OCI-LY7 (cell line): ENCODE results near the gene ATXN7L2. TPM values are rescaled to one million over a fixed set of nuclear protein-coding genes. Genes with fewer than 3 reads are reported as not detected.

Source experiments
- BruUV-seq: library from RNA; stranded (reverse); fragments of 400-500 nt; replicated peaks from 2 replicates; lab custom pipeline; 2021; lab: Mats Ljungman, UMichigan
- CTCF ChIA-PET: fragments of 300-600 bp; sonication (Branson Sonifier 250); formaldehyde crosslinking; loops from one replicate; lab custom pipeline; 2022; ENCODE audit warnings: antibody characterized with exemption; ENCODE audit not compliant: unreplicated experiment; lab: Charles Lee
- POLR2A ChIA-PET: fragments of 300-600 bp; sonication (Branson Sonifier 250); formaldehyde crosslinking; loops from one replicate; lab custom pipeline; 2022; ENCODE audit warnings: antibody characterized with exemption; lab: Charles Lee
- DNase-seq: peaks from one replicate; pipeline ENCODE4 v3.0.0-alpha.2; 2015; ENCODE audit warnings: low spot score
- H2AFZ ChIP-seq: fragments of 200-600 bp; sonication (generic), shearing (Covaris generic); 2 replicates; pipeline ENCODE4 v1.6.1; 2014; ENCODE audit warnings: mild to moderate bottlenecking, antibody characterized with exemption, low read length, moderate library complexity
- H3K27ac ChIP-seq: fragments of 200-600 bp; sonication (generic); 2 replicates; pipeline ENCODE4 v1.5.1; 2014; ENCODE audit warnings: mixed run types, low read depth, mild to moderate bottlenecking, moderate library complexity, low read length, inconsistent platforms; ENCODE audit not compliant: poor library complexity, severe bottlenecking
- H3K36me3 ChIP-seq: fragments of 200-600 bp; sonication (generic); 2 replicates; pipeline ENCODE4 v1.6.1; 2014; ENCODE audit warnings: mild to moderate bottlenecking, antibody characterized with exemption, low read length, moderate library complexity, mixed read lengths; ENCODE audit not compliant: insufficient read depth
- H3K4me1 ChIP-seq: fragments of 200-600 bp; sonication (generic); 2 replicates; pipeline ENCODE4 v1.5.1; 2014; ENCODE audit warnings: mild to moderate bottlenecking, low read length; ENCODE audit not compliant: insufficient read depth, poor library complexity, severe bottlenecking
- H3K4me2 ChIP-seq: fragments of 200-600 bp; sonication (generic); 2 replicates; pipeline ENCODE4 v1.6.1; 2014; ENCODE audit warnings: mild to moderate bottlenecking, low read length
- H3K4me3 ChIP-seq: fragments of 200-600 bp; sonication (generic); 2 replicates; pipeline ENCODE4 v1.5.1; 2014; ENCODE audit warnings: mild to moderate bottlenecking, low read depth, low read length; ENCODE audit not compliant: poor library complexity, severe bottlenecking
- H3K79me2 ChIP-seq: fragments of 200-600 bp; sonication (generic); 2 replicates; pipeline ENCODE4 v1.6.1; 2016; ENCODE audit warnings: low read depth, mild to moderate bottlenecking, low read length, moderate library complexity, mixed read lengths; ENCODE audit not compliant: insufficient read depth
- H3K9me2 ChIP-seq: fragments of 200-600 bp; sonication (generic); 2 replicates; pipeline ENCODE4 v1.6.1; 2016; ENCODE audit warnings: mild to moderate bottlenecking, low read length, mixed read lengths; ENCODE audit not compliant: insufficient read depth
- H3K9me3 ChIP-seq: fragments of 200-600 bp; sonication (generic); 2 replicates; pipeline ENCODE4 v1.6.1; 2014; ENCODE audit warnings: mild to moderate bottlenecking, mixed run types, low read length, mixed read lengths
- H4K20me1 ChIP-seq: fragments of 200-600 bp; sonication (generic); 2 replicates; pipeline ENCODE4 v1.6.1; 2014; ENCODE audit warnings: mild to moderate bottlenecking, antibody characterized with exemption, low read length, moderate library complexity, mixed read lengths; ENCODE audit not compliant: insufficient read depth
- EZH2phosphoT487 ChIP-seq: fragments of 200-600 bp; sonication (generic); IDR thresholded peaks from 2 replicates; pipeline ENCODE4 v1.6.1; 2018; ENCODE audit warnings: low read depth, borderline replicate concordance, mild to moderate bottlenecking, mixed run types, antibody characterized with exemption, low read length, moderate library complexity, mixed read lengths
- intact Hi-C: fragments of 100-400 bp; cut with micrococcal nuclease; formaldehyde crosslinking; loops from one replicate; pipeline ENCODE4 v1.10.0; 2022; ENCODE audit not compliant: unreplicated experiment
- total RNA-seq, 2 experiments: library from RNA; depleted of rRNA in 1 of 2; stranded (reverse); fragments of >200 nt in 1 of 2; shearing (Covaris generic) in 1 of 2; gene quantifications; 2 replicates each; pipeline ENCODE4 v1.2.3, GENCODE V29; 2014 to 2022
- TF ChIP-seq, protein P1 (sequence below): fragments of 200-600 bp; sonication (generic); conservative IDR thresholded peaks from 2 replicates; pipeline ENCODE4 v1.5.1; 2014; ENCODE audit warnings: mild to moderate bottlenecking, antibody characterized with exemption, low read length, moderate library complexity, mixed read lengths

Gene ATXN7L2
- total RNA-seq, 2 experiments from 2014 or later = 6.5 to 8.2 TPM

- H2AFZ ChIP-seq = no peak overlapping the region
- no TSS peak for BruUV-seq
- intact Hi-C loops = loop anchor here (1.0 to 5.0 kb wide), 2 partner anchors 41 to 131 kb away; no protein-coding TSS in a partner anchor
- peaks cover 18% of the 10 kb centered on the region; the same call in 1 of the 2 replicates for H3K36me3 ChIP-seq
- no peak overlapping the region for H3K4me3 ChIP-seq
- no peaks in the 10 kb centered on the region for H3K9me2 ChIP-seq
- no peaks in the 10 kb centered on the region for H4K20me1 ChIP-seq
- no peaks in the 10 kb centered on the region for H3K9me3 ChIP-seq
- H3K4me1 ChIP-seq = peaks cover 14% of the 10 kb centered on the region
- ChIA-PET CTCF (interaction anchor here (0.8 to 1.8 kb wide), 4 partner anchors 18 to 58 kb away, joined by 3 to 18 read pairs (median 4); partner anchors contain the start of gene AMIGO1), POLR2A (no interaction called here)
- H3K27ac ChIP-seq = no peak overlapping the region
- no peak for DNase-seq
- H3K4me2 ChIP-seq = no peak overlapping the region
- TF ChIP-seq, protein P1, sequence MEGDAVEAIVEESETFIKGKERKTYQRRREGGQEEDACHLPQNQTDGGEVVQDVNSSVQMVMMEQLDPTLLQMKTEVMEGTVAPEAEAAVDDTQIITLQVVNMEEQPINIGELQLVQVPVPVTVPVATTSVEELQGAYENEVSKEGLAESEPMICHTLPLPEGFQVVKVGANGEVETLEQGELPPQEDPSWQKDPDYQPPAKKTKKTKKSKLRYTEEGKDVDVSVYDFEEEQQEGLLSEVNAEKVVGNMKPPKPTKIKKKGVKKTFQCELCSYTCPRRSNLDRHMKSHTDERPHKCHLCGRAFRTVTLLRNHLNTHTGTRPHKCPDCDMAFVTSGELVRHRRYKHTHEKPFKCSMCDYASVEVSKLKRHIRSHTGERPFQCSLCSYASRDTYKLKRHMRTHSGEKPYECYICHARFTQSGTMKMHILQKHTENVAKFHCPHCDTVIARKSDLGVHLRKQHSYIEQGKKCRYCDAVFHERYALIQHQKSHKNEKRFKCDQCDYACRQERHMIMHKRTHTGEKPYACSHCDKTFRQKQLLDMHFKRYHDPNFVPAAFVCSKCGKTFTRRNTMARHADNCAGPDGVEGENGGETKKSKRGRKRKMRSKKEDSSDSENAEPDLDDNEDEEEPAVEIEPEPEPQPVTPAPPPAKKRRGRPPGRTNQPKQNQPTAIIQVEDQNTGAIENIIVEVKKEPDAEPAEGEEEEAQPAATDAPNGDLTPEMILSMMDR = peak; percentile 39; the same call in 1 of the 2 replicates
- no peak for TF ChIP-seq EZH2phosphoT487
- H3K79me2 ChIP-seq = peaks cover 7% of the 10 kb centered on the region; the same call in 1 of the 2 replicates
Measured at GRCh38 chr1:109490934-109491302, 7.2 kb downstream of the ATXN7L2 start.

- POLR2A ChIA-PET = interaction anchor here (1.4 kb wide), 1 partner anchor 8 kb away, joined by 4 read pairs; the partner anchor contains the start of gene ATXN7L2
- no TSS peak for BruUV-seq
- Histone ChIP-seq H4K20me1 (no peaks in the 10 kb centered on the region), H3K4me2 (no peak overlapping the region), H3K4me3 (no peak overlapping the region), H2AFZ (no peak overlapping the region), H3K9me2 (no peaks in the 10 kb centered on the region), H3K79me2 (peaks cover 7% of the 10 kb centered on the region; the same call in 1 of the 2 replicates), H3K27ac (no peak overlapping the region), H3K9me3 (no peaks in the 10 kb centered on the region), H3K4me1 (peaks cover 14% of the 10 kb centered on the region), H3K36me3 (peaks cover 22% of the 10 kb centered on the region; the same call in 1 of the 2 replicates)
- CTCF ChIA-PET = interaction anchor here (1.1 to 1.8 kb wide), 4 partner anchors 18 to 43 kb away, joined by 3 to 18 read pairs (median 4); partner anchors contain the start of gene AMIGO1
- intact Hi-C loops = loop anchor here (5.0 kb wide), 1 partner anchor 131 kb away; no protein-coding TSS in a partner anchor
- TF ChIP-seq, protein P1 = no peak
- TF ChIP-seq EZH2phosphoT487 = no peak
- no peak for DNase-seq
Measured at GRCh38 chr1:109491372-109491771, 7.7 kb downstream of the ATXN7L2 start.

DNA sequence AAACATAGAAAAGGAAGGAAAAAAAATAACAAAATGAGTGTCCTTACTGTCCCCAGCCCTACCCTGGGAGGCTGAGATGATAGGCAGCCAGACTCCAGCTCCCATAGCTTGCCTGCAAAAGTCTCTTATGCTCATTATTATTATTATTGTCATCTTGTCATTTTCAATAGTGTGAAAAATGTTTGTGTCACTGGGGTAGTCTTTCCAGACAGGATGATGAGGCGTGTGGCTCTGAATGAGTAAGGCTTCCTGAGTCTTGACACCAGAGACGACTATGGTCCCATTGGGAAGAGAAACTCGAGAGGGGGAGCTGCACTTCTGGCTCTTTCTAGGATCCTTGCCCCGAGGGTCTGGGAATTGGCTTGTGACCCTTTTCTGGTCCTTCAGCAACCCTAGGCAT, 9.1 kb downstream of the ATXN7L2 start:
- ChIA-PET POLR2A (interaction anchor here (0.7 to 1.4 kb wide), 3 partner anchors 9 to 45 kb away, joined by 3 to 4 read pairs (median 4); partner anchors contain the start of gene ATXN7L2), CTCF (interaction anchor here (1.1 to 2.6 kb wide), 3 partner anchors 9 to 42 kb away, joined by 3 to 35 read pairs (median 4); partner anchors contain the start of gene ATXN7L2)
- no peak for DNase-seq
- no peaks in the 10 kb centered on the region for H3K9me3 ChIP-seq
- H3K27ac ChIP-seq = no peak overlapping the region
- intact Hi-C loops = loop anchor here (5.0 kb wide), 1 partner anchor 130 kb away; no protein-coding TSS in a partner anchor
- no peak overlapping the region for H3K4me3 ChIP-seq
- H2AFZ ChIP-seq = no peak overlapping the region
- BruUV-seq = no TSS peak
- no peak overlapping the region for H3K4me2 ChIP-seq
- H3K4me1 ChIP-seq = peaks cover 14% of the 10 kb centered on the region
- H3K36me3 ChIP-seq = peaks cover 28% of the 10 kb centered on the region; the same call in 1 of the 2 replicates
- H3K9me2 ChIP-seq = no peaks in the 10 kb centered on the region
- TF ChIP-seq, protein P1 = no peak
- no peak for TF ChIP-seq EZH2phosphoT487
- H4K20me1 ChIP-seq = no peaks in the 10 kb centered on the region
- H3K79me2 ChIP-seq = peaks cover 7% of the 10 kb centered on the region; the same call in 1 of the 2 replicates
